ENCODE data around the gene FAM118B.

DNA sequence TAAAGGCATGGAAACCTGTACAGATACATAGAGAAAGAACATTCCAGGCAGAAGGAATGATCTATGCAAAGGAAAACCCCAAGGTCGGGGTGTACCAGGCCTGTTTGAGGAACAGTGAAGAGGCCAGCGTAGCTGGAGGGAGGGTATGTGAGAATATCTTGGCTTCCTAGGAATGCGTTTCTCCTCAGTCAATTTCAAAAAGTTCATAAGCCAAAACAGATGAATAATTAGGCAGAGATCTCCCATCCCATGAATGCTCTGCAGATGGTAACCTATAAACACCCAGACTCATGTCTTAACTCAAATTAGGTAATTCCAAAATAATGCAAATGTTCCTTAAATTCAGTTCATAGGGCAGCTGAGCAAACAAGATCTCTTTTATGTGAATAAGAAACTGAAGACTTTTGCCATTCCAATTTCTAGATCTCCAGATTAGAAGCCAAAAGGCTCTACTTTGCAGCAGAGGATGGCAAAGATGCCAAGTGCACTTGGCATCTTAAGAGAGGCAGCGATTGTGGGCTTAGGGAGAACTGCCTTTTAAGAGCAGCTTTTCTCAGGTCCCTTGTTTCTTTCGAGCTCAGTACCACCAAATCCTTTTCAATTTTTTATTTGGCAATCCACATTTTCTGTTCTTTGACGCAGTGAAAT is 13.2 kb downstream of the FAM118B start:
- TF ChIP-seq PPARA (CRISPR knock-in tag; IDR thresholded peaks at IDR 0.05; ENCODE audit: borderline replicate concordance) (no peak), ISL1 (CRISPR knock-in tag; IDR thresholded peaks at IDR 0.05) (no peak)
